A549 (cell line): ENCODE measurements around the gene COPG1. TPM values are rescaled to one million over a fixed set of nuclear protein-coding genes. Genes with fewer than 3 reads are reported as not detected.
A peak's percentile ranks its signal among the peaks of the same experiment; 100 is the strongest.

Source experiments
- BHLHE40 ChIP-seq: IDR thresholded peaks from 2 replicates; pipeline ENCODE4 v1.6.1; 2012; ENCODE audit warnings: low read depth, low read length, inconsistent platforms
- CBX2 ChIP-seq: fragments of 200-600 bp; sonication (generic); IDR thresholded peaks from 2 replicates; pipeline ENCODE4 v1.6.1; 2016; ENCODE audit warnings: low read depth, mild to moderate bottlenecking, borderline replicate concordance
- CBX8 ChIP-seq: fragments of 200-600 bp; sonication (generic); IDR thresholded peaks from 2 replicates; pipeline ENCODE4 v1.6.1; 2016
- CHD2 ChIP-seq: fragments of 150-350 bp; IDR thresholded peaks from 2 replicates; pipeline ENCODE4 v1.6.1; 2014; ENCODE audit warnings: low read length; ENCODE audit not compliant: partially characterized antibody
- CHD4 ChIP-seq: fragments of 200-600 bp; sonication (generic); IDR thresholded peaks from 2 replicates; pipeline ENCODE4 v1.6.1; 2016; ENCODE audit warnings: antibody characterized with exemption, mild to moderate bottlenecking, borderline replicate concordance
- EHF ChIP-seq: fragments of 250-450 bp; sonication (Bioruptor Pico); IDR thresholded peaks from 2 replicates; pipeline ENCODE4 v1.5.0; 2020; ENCODE audit warnings: mild to moderate bottlenecking
- EHMT2 ChIP-seq: fragments of 200-600 bp; sonication (generic); IDR thresholded peaks from 2 replicates; pipeline ENCODE4 v1.6.1; 2016; ENCODE audit warnings: antibody characterized with exemption, low read depth, mild to moderate bottlenecking, moderate library complexity
- EP300 ChIP-seq, 2 experiments: fragments of >200 bp; sonication (Bioruptor Twin); formaldehyde crosslinking; IDR thresholded peaks; 2 replicates in 1 of 2; 3 replicates in 1 of 2; pipeline ENCODE4 v1.6.1; 2016 to 2017
- FOSB ChIP-seq: fragments of 250-450 bp; sonication (Bioruptor Pico); IDR thresholded peaks from 2 replicates; pipeline ENCODE4 v1.5.0; 2020; ENCODE audit warnings: mild to moderate bottlenecking, moderate library complexity
- HDAC2 ChIP-seq: fragments of 200-600 bp; sonication (generic); IDR thresholded peaks from 2 replicates; pipeline ENCODE4 v1.6.1; 2016
- HEYL ChIP-seq: fragments of 250-450 bp; sonication (Bioruptor Pico); IDR thresholded peaks from 2 replicates; pipeline ENCODE4 v1.8.0; 2021; ENCODE audit warnings: mild to moderate bottlenecking, moderate library complexity
- HOXA7 ChIP-seq: fragments of 250-450 bp; sonication (Bioruptor Pico); IDR thresholded peaks from 2 replicates; pipeline ENCODE4 v1.5.0; 2020; ENCODE audit warnings: mild to moderate bottlenecking, moderate library complexity
- JUN ChIP-seq, 2 experiments: fragments of >200 bp; sonication (Bioruptor Twin); formaldehyde crosslinking; IDR thresholded peaks; 2 replicates in 1 of 2; 3 replicates in 1 of 2; pipeline ENCODE4 v1.6.1; 2016 to 2017
- KDM1A ChIP-seq: fragments of 200-600 bp; sonication (generic); IDR thresholded peaks from 2 replicates; pipeline ENCODE4 v1.6.1; 2016; ENCODE audit warnings: low read depth, mild to moderate bottlenecking
- MAFK ChIP-seq: fragments of 450-650 bp; IDR thresholded peaks from 2 replicates; pipeline ENCODE4 v1.6.1; 2014; ENCODE audit not compliant: partially characterized antibody
- MAZ ChIP-seq: fragments of 150-350 bp; IDR thresholded peaks from 2 replicates; pipeline ENCODE4 v1.6.1; 2014; ENCODE audit warnings: antibody characterized with exemption, low read depth, low read length, borderline replicate concordance
- MYC ChIP-seq: IDR thresholded peaks from 2 replicates; pipeline ENCODE4 v1.6.1; 2012; ENCODE audit warnings: mild to moderate bottlenecking, inconsistent platforms, low read length, improper control_type of control experiment, borderline replicate concordance
- NFE2L2 ChIP-seq: fragments of 150-350 bp; conservative IDR thresholded peaks from 2 replicates; pipeline ENCODE4 v1.6.1; 2014; ENCODE audit warnings: low read length
- PHF8 ChIP-seq: fragments of 200-600 bp; sonication (generic); IDR thresholded peaks from 2 replicates; pipeline ENCODE4 v1.6.1; 2016; ENCODE audit warnings: low read depth, mild to moderate bottlenecking, antibody characterized with exemption, moderate library complexity, borderline replicate concordance
- RCOR1 ChIP-seq: fragments of 150-350 bp; IDR thresholded peaks from 2 replicates; pipeline ENCODE4 v1.6.1; 2014; ENCODE audit warnings: antibody characterized with exemption, low read length, low read depth
- RFX5 ChIP-seq: fragments of 450-650 bp; IDR thresholded peaks from 2 replicates; pipeline ENCODE4 v1.7.1; 2014; ENCODE audit warnings: antibody characterized with exemption, mild to moderate bottlenecking, moderate library complexity
- RNF2 ChIP-seq: fragments of 200-600 bp; sonication (generic); IDR thresholded peaks from 2 replicates; pipeline ENCODE4 v1.6.1; 2016; ENCODE audit warnings: low read depth, mild to moderate bottlenecking, antibody characterized with exemption, moderate library complexity, borderline replicate concordance
- SMC3 ChIP-seq: fragments of >200 bp; sonication (Bioruptor Twin); formaldehyde crosslinking; IDR thresholded peaks from 3 replicates; pipeline ENCODE4 v1.6.1; 2018; ENCODE audit warnings: inconsistent platforms
- TFCP2L1 ChIP-seq: fragments of 250-450 bp; sonication (Bioruptor Pico); IDR thresholded peaks from 2 replicates; pipeline ENCODE4 v1.5.0; 2021; ENCODE audit warnings: mild to moderate bottlenecking
- TP53 ChIP-seq: fragments of 250-450 bp; sonication (Bioruptor Pico); IDR thresholded peaks from 2 replicates; pipeline ENCODE4 v1.5.0; 2021; ENCODE audit warnings: mild to moderate bottlenecking, moderate library complexity
- ZC3H11A ChIP-seq: fragments of 450-650 bp; IDR thresholded peaks from 2 replicates; pipeline ENCODE4 v1.6.1; 2014; ENCODE audit warnings: antibody characterized with exemption, mild to moderate bottlenecking
- ZSCAN20 ChIP-seq: fragments of 250-450 bp; sonication (Bioruptor Pico); IDR thresholded peaks from 2 replicates; pipeline ENCODE4 v1.8.0; 2022; ENCODE audit warnings: mild to moderate bottlenecking, moderate library complexity
- polyA plus RNA-seq, 4 experiments: library from polyadenylated mRNA; depleted of rRNA in 3 of 4; stranded (reverse); fragments of >200 nt; fragmentation: RNase III in 1 of 4; extraction: RNeasy Plus Mini Kit Qiagen cat#74134 plus additional on column Dnase treatment in 1 of 4; gene quantifications; 2 replicates in 3 of 4; 3 replicates in 1 of 4; pipeline ENCODE4 v1.2.3, GENCODE V29; 2011 to 2017
- TF ChIP-seq, protein P1 (sequence below): fragments of >200 bp; sonication (Bioruptor Twin); formaldehyde crosslinking; IDR thresholded peaks from 3 replicates; pipeline ENCODE4 v1.6.1; 2016
- TF ChIP-seq, protein P2 (sequence below): IDR thresholded peaks from 2 replicates; pipeline ENCODE4 v1.6.1; 2012
- TF ChIP-seq, protein P3 (sequence below): fragments of 250-450 bp; sonication (Bioruptor Pico); IDR thresholded peaks from 2 replicates; pipeline ENCODE4 v1.5.0; 2020; ENCODE audit warnings: low read depth, mild to moderate bottlenecking, moderate library complexity
- TF ChIP-seq, protein P4 (sequence below): IDR thresholded peaks from 2 replicates; pipeline ENCODE4 v1.6.1; 2012
- TF ChIP-seq, protein P5 (sequence below): fragments of >200 bp; sonication (Bioruptor Twin); formaldehyde crosslinking; IDR thresholded peaks from 2 replicates; pipeline ENCODE4 v1.6.1; 2016
- TF ChIP-seq, protein P6 (sequence below): fragments of 150-350 bp; IDR thresholded peaks from 2 replicates; pipeline ENCODE4 v1.6.1; 2014; ENCODE audit warnings: low read depth, mild to moderate bottlenecking, low read length

Gene COPG1
- polyA plus RNA-seq, 2 of the 4 experiments (the other 2 are of a cell fraction) = 80.6 to 90.2 TPM

DNA sequence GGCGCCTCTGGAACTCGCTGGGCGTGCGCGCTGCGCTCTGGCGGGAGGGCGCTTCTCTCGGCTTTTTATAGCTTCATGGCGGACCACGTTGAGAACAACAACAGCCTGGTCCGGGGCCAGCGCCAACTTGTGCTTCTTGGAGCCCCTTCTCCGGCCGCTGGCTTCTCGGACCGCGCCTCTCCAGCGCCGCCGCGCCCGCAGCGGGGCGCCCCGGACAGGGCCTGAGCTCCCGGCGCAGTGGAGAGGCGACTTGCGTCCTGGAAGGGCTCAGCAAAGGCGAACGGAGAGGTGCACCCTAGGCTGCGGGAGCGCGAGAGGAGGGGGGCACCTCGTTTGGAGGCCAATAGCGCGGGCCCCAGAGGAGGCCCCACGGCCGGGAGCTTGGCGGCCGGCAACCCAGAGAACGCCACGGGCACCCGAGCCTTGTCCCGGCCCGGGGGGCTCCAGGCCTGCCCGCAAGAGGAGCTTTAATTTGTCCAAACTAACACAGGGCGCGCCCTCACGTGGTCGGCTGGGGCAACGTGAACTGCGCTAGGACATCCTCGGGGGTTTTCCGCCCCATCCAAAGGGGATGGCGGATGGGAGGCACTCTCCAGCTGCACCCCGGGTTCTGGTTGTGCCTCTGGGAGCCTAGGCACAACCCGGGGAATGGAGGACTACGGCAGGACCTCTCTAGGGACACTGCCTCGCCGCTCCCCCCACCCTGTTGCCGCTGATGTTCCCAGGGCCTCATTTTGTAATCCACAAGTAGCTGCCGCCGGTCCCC lies 67.0 kb downstream of the COPG1 start (continued):
- TF ChIP-seq JUN (IDR thresholded peaks at IDR 0.05) = peak; percentile 48 to 89; a peak in 4 of 5 replicates
- TF ChIP-seq HEYL = no peak
- TF ChIP-seq EP300 (IDR thresholded peaks at IDR 0.05) = no peak
- peak; percentile 43; the same call in 1 of the 2 replicates for TF ChIP-seq PHF8
- TF ChIP-seq RCOR1 = no peak
- TF ChIP-seq, protein P1, sequence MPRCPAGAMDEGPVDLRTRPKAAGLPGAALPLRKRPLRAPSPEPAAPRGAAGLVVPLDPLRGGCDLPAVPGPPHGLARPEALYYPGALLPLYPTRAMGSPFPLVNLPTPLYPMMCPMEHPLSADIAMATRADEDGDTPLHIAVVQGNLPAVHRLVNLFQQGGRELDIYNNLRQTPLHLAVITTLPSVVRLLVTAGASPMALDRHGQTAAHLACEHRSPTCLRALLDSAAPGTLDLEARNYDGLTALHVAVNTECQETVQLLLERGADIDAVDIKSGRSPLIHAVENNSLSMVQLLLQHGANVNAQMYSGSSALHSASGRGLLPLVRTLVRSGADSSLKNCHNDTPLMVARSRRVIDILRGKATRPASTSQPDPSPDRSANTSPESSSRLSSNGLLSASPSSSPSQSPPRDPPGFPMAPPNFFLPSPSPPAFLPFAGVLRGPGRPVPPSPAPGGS = peak; percentile 82
- TF ChIP-seq KDM1A = no peak
- TF ChIP-seq TFCP2L1 (CRISPR knock-in tag) = no peak
- TF ChIP-seq EHMT2 = no peak
- no peak for TF ChIP-seq CBX2
- TF ChIP-seq, protein P2, sequence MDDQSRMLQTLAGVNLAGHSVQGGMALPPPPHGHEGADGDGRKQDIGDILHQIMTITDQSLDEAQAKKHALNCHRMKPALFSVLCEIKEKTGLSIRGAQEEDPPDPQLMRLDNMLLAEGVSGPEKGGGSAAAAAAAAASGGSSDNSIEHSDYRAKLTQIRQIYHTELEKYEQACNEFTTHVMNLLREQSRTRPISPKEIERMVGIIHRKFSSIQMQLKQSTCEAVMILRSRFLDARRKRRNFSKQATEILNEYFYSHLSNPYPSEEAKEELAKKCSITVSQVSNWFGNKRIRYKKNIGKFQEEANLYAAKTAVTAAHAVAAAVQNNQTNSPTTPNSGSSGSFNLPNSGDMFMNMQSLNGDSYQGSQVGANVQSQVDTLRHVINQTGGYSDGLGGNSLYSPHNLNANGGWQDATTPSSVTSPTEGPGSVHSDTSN = no peak
- TF ChIP-seq, protein P3, sequence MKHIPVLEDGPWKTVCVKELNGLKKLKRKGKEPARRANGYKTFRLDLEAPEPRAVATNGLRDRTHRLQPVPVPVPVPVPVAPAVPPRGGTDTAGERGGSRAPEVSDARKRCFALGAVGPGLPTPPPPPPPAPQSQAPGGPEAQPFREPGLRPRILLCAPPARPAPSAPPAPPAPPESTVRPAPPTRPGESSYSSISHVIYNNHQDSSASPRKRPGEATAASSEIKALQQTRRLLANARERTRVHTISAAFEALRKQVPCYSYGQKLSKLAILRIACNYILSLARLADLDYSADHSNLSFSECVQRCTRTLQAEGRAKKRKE (CRISPR knock-in tag) = no peak
- TF ChIP-seq, protein P4, sequence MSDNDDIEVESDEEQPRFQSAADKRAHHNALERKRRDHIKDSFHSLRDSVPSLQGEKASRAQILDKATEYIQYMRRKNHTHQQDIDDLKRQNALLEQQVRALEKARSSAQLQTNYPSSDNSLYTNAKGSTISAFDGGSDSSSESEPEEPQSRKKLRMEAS = peak; percentile 75
- TF ChIP-seq MAFK = no peak
- TF ChIP-seq HOXA7 (CRISPR knock-in tag) = no peak
- TF ChIP-seq, protein P5, sequence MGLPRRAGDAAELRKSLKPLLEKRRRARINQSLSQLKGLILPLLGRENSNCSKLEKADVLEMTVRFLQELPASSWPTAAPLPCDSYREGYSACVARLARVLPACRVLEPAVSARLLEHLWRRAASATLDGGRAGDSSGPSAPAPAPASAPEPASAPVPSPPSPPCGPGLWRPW = no peak
- TF ChIP-seq ZSCAN20 (CRISPR knock-in tag) = no peak
- no peak for TF ChIP-seq RFX5
- peak; percentile 58 for TF ChIP-seq CHD2
- TF ChIP-seq ZC3H11A = no peak
- TF ChIP-seq NFE2L2 = no peak
- TF ChIP-seq, protein P6, sequence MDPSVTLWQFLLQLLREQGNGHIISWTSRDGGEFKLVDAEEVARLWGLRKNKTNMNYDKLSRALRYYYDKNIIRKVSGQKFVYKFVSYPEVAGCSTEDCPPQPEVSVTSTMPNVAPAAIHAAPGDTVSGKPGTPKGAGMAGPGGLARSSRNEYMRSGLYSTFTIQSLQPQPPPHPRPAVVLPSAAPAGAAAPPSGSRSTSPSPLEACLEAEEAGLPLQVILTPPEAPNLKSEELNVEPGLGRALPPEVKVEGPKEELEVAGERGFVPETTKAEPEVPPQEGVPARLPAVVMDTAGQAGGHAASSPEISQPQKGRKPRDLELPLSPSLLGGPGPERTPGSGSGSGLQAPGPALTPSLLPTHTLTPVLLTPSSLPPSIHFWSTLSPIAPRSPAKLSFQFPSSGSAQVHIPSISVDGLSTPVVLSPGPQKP = no peak
- TF ChIP-seq FOSB (CRISPR knock-in tag) = no peak
- peak; percentile 67; the same call in 1 of the 2 replicates for TF ChIP-seq HDAC2
- TF ChIP-seq RNF2 = no peak
- TF ChIP-seq TP53 (CRISPR knock-in tag) = no peak
- no peak for TF ChIP-seq CBX8
- peak; percentile 16; the same call in 1 of the 3 replicates for TF ChIP-seq SMC3
- no peak for TF ChIP-seq CHD4
- no peak for TF ChIP-seq MYC
- TF ChIP-seq EHF = no peak
- TF ChIP-seq BHLHE40 = no peak
- no peak for TF ChIP-seq MAZ
- TF ChIP-seq, all 56 proteins: peak for 14
